HG02678 (cell line): Measurements from ENCODE around the gene HOMER1.

Experiments used
- ATAC-seq: cut with Tn5 transposase; IDR thresholded peaks from one replicate; pipeline ENCODE4 v1.9.1; 2021; ENCODE audit warnings: mild to moderate bottlenecking, moderate library complexity; ENCODE audit not compliant: unreplicated experiment

HOMER1 gene

GRCh38 chr5:79513704-79514390 lies at the start of gene HOMER1:
HOMER1 (minus strand) TSS chr5:79514134; CDS start chr5:79512774, 1,360 bp downstream.
- peak; percentile 69 for ATAC-seq

GRCh38 chr5:79563247-79563590 lies 49.3 kb upstream of the HOMER1 start:
- no peak for ATAC-seq

GRCh38 chr5:79562351-79563246 lies 48.7 kb upstream of the HOMER1 start:
- no peak for ATAC-seq

- ATAC-seq: peak; percentile 36
These were observed 47.6 kb upstream of the HOMER1 start for GRCh38 chr5:79561525-79561893.

GRCh38 chr5:79560771-79561524 lies 47.0 kb upstream of the HOMER1 start:
- ATAC-seq: peak; percentile 82

GRCh38 chr5:79555418-79555817 lies 41.5 kb upstream of the HOMER1 start:
- no peak for ATAC-seq

GRCh38 chr5:79552984-79553383 lies 39.0 kb upstream of the HOMER1 start:
- no peak for ATAC-seq

- no peak for ATAC-seq
These were observed 34.0 kb upstream of the HOMER1 start for GRCh38 chr5:79547982-79548381.

GRCh38 chr5:79547429-79547822 lies 33.5 kb upstream of the HOMER1 start:
- no peak for ATAC-seq

- ATAC-seq: no peak
These were observed 33.0 kb upstream of the HOMER1 start for GRCh38 chr5:79546782-79547428.

GRCh38 chr5:79544131-79544530 lies 30.2 kb upstream of the HOMER1 start:
- ATAC-seq: no peak

- no peak for ATAC-seq
These were observed 27.0 kb upstream of the HOMER1 start for GRCh38 chr5:79540939-79541338.

GRCh38 chr5:79536193-79536906 lies 22.4 kb upstream of the HOMER1 start:
- no peak for ATAC-seq

- ATAC-seq: no peak
These were observed 21.7 kb upstream of the HOMER1 start for GRCh38 chr5:79535477-79536192.

- no peak for ATAC-seq
These were observed 15.2 kb upstream of the HOMER1 start for GRCh38 chr5:79529110-79529509.

GRCh38 chr5:79527431-79527830 lies 13.5 kb upstream of the HOMER1 start:
- ATAC-seq: no peak

- no peak for ATAC-seq
These were observed 13.0 kb upstream of the HOMER1 start for GRCh38 chr5:79526928-79527327.

- ATAC-seq: no peak
These were observed 12.6 kb upstream of the HOMER1 start for GRCh38 chr5:79526493-79526892.

- no peak for ATAC-seq
These were observed 7.2 kb upstream of the HOMER1 start for GRCh38 chr5:79521156-79521555.

GRCh38 chr5:79518718-79519117 lies 4.8 kb upstream of the HOMER1 start:
- no peak for ATAC-seq
